ENCODE measurements around the gene PTPRM. TPM values are rescaled to one million over a fixed set of nuclear protein-coding genes. Genes with fewer than 3 reads are reported as not detected.

PTPRM gene
- total RNA-seq, 1 experiment from 2014 or later, result 28.8 TPM

DNA sequence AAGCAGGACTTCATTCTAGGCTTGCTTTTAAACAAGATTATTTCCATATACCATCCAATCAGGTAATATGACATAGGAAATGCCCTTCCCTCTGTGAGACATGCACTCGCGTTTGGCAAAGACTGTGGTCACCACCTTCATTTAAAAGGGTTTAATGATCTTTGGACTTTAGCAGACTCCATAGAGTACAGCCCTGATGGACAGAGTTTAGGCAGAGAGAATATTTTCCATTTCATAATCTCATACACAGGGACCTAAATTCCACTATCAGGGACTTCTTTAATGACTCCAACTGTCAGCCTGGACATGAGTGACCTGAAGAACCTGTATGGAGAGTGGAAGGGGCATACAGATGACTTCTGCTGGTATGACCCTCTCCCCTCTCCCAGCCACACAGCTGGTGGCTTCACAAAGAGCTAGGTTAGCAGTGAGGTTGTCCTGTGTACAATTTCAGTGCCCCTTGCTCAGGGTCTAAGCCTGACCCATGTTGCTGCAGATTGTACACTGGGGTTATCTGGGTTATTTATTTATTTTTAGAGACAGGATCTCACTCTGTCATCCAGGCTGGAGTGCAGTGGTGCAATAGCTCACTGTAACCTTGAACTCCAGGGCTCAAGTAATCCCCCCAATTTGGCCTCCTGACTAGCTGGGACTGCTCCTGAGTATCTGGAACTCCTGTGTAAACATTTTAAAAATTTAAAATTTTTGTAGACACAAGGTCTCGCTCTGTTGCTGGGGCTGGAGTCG is 59.2 kb downstream of the PTPRM start:
- no peak for DNase-seq (ENCODE audit: low read depth)

DNA sequence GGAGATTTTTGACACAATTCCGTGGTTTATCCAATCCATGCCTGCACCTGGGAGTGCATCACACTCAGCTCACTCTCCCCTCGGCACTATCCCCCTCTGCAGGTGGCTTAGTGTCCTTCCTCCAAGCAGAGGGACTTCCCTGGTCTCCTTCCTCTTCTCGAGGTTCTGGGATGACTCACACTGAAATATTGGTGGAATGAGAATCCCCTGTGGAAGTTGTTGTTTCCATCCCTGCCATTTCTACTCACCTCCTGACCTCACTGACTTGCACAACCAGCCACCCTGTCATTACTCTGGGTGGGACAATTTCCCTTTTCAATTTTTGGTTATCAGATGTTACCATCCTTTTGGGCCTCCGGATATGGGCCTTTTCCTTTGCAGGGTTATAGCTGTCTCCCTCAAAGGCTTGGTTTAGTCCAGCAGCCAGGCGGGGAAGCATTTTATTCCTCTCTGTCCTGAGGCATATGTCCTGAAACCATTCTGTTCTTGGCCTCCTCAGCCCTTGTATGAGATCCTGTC is 59.9 kb downstream of the PTPRM start:
- peak; percentile 90 for DNase-seq (ENCODE audit: low read depth)

DNA sequence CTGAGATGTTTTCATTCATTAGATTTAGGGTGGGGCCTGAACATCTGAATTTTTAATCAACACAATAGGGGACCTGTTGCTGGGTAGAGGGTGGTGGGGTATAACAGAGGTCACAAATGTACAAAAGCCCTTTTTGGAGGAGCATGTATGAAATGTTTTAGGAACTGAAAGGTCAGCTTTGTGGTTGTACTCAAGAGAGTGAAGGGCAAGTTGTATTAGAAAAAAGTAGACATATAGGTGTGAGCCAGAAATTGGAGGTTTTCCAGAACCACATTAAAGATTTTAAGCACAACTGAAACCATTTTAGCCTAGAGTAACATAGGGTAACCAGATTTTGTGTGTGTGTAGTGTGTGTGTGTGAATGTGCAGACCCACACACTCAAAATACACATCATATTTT is 62.3 kb downstream of the PTPRM start:
- DNase-seq (ENCODE audit: low read depth), result no peak

DNA sequence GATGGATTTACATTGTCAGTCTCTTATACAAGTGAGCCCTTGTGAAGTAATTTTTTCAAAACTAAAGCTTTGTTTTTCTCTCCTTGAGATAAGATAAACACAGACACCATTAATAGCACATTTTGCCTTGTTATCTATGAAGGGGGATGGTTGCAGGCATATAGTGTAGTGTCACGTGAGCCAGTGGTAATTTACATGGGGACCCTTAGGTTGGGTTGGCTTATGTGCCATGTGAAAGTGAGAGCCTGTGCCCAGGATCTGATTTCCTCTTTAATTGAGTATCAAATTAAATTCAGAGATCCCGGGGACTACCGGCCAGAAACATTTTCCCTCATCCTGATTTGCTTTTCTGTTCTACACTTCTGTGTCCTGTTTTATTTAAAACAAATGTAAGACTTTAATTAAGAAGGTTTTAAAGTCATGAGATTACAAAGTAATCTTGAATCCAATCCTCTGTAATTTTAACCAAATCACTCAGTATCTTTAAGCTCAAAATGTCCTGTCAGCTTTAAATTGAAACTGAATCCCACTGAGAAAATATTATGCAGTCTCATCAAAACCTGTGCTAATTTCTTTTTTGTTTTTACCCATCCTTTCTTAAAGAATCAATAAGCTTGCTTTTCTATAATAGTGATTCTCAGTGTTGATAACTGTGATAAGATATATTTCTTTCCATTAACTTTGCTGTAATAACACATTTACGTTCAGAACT is 63.8 kb downstream of the PTPRM start:
- no peak for DNase-seq (ENCODE audit: low read depth)

DNA sequence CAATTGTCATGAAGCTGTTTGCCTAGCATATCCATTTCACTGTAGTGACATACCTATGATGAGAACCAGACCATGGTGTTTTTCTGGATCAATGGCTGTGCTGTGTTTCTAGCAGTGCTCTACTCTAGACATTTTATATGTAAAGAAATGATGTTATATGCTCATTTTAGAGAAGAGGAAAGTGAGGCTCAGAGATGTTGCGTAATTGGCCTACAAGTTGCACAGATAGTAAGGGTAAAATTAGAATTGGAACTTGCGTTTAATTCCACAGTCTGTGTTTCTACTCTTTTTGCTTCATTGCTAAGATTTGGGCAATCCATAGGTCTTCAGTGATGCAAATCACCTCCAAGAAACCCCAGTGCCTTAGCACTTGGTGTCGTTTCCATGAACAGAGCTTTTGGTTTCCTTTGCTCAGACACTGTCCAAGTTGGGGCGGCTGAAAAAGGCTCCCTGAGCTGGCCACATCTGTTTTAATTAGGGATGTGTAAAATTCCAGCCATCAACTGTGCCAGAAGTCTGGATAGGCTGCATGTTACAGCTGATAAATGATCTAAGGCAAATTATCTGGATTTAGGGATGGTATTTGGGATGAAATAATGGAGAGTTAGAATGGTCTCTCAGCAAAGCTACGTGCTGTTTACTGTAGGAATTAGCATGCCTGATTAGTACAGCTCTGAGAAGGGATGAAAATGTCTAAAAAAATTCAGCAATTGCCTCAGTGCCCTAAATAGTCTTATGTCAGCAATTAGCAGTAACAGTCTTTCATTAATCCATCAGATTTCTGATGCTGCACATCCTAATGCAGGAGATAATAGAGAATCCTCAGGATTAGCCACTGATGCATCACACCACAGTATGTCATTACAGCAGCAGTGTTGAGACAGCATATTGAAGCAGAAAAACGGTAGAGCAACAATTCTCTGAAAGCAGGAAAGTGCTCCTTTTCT is 65.3 kb downstream of the PTPRM start:
- DNase-seq (ENCODE audit: low read depth), result no peak

DNA sequence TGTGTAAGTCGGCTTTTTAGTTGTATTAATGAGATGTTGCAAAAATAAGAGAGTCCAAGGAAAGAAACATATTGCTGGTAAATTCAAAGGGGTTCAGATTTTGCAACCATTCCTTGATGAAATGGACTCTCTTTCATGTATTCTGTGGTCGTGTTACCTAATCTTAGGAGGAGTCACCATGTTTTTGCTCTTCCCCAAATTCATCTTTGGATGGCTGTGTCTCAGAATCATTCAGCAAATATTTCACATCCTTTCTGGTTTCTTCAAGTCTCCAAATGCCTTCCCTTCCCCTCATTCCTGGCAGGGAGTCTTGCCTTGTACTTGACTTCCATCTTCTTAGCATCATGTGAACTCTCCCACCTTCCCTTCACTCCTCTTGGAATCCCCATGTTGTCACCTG is 66.1 kb downstream of the PTPRM start:
- no peak for DNase-seq (ENCODE audit: low read depth)

DNA sequence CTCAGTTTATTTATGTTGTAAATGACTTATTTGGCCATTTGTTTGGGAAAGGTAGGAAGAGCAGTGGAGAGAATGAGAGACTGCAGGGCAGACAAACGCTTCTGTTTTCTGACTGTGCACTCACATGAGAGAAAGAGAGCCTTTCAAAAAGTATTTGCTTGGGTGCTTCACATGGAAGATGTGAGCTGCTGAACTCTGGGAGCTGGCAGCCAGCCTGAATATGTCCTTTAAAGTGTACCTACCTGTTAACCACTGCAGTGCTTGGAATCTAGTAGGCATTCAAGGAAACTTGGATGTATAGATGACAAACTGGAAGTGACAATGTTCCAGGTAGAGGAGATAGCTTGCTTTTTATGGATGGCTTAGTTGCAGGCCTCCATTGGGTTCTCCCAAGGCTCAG is 68.8 kb downstream of the PTPRM start:
- DNase-seq (ENCODE audit: low read depth), result no peak

DNA sequence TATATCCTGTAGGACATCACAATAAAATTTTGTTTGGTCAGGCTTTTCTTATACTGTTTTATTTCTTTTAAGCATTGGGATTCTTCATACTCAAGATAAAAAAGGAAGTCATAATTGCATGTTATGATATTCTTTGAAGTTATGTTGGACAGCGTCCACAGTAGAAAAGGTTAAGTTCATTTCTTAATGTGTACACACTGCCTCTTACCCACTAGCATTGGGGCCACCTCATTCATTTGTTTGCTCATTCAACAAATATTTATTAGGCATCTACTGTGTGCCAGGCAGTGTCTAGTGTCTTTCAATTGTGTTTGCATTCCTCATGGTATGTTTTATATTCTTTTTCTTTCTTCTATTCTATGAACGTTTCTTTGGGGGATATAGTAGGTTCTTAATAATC is 70.2 kb downstream of the PTPRM start:
- no peak for DNase-seq (ENCODE audit: low read depth)

DNA sequence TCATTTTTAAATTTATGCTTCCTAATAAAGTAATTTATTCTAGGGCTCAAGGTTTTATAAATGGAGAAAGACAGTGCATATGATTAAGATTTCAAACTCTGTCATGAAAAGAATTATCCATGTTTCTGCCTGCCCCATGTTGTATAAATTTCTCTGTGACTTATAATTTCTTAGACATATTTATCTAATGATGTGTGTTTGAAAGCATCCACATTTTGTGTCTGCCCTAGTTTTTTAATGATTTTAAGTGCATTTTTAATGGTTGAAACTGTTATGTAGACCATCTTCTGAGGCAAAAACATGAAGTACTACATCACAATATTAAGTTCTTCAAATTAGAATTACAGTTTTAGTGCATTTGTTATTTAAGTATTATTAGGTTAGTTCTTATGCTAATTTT is 71.2 kb downstream of the PTPRM start:
- no peak for DNase-seq (ENCODE audit: low read depth)

DNA sequence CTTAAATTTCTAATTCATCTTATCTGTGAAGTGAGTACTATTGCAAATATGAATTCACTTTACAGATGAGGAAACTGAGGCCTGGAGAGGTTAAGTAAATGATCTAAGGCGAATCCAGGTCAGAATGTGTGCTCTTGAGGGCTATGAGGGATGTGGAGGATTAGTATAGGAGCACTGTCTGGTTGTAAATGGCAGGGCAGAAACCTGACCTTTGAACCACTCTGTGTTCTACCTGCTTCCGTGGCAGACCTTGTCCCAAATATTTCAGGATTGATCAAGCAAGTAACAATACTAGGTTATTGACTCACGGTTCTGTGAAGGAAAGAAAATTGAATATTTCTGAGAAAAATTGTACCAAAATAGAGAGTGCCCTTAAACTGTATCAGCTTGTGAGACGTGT is 74.7 kb downstream of the PTPRM start:
- no peak for DNase-seq (ENCODE audit: low read depth)

DNA sequence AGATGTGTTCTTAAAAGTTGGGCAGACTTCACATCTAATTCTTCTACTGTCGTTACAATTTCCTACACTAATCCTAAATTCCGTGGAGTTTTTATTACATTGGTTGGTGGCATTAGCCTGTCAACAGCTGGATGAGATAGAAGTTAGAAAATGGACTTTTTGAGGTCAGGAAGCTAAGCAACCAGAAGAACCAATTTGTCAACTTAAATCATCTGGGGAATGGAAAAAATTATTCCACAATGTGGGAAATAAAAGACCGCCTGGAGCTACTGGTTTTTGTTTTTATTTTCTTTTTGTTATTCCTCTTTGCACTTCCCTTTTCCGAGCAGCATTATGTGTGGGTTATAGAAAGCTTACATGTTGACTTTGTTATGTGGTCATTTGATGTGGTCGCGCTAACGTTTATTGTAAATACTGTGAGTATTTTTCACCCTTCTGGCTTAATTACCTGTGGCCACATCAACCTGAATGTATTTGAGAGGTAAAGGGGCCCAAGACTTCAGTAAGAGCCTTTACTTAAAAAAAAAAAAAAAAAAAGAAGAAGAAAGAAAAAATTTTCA is 75.3 kb downstream of the PTPRM start:
- no peak for DNase-seq (ENCODE audit: low read depth)

DNA sequence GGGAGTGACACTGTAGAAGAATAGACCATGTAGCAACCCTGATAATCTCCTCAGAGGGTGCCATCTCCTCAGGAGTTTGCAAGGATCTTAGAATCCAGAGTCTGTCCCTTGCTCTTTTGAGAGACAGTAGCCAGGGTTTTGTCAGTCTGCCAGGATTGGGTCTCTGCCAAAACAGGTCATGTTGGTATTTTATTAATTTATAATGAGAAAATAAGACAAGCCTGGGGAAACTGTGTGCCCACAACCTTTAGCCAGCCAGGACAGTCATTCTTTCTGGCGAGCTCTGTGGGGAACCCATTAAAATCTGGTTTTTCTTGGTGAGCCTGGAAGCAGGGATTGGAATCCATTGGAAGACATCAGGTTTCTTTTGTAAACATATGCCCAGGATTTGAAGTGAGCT is 78.6 kb downstream of the PTPRM start:
- DNase-seq (ENCODE audit: low read depth), result no peak

DNA sequence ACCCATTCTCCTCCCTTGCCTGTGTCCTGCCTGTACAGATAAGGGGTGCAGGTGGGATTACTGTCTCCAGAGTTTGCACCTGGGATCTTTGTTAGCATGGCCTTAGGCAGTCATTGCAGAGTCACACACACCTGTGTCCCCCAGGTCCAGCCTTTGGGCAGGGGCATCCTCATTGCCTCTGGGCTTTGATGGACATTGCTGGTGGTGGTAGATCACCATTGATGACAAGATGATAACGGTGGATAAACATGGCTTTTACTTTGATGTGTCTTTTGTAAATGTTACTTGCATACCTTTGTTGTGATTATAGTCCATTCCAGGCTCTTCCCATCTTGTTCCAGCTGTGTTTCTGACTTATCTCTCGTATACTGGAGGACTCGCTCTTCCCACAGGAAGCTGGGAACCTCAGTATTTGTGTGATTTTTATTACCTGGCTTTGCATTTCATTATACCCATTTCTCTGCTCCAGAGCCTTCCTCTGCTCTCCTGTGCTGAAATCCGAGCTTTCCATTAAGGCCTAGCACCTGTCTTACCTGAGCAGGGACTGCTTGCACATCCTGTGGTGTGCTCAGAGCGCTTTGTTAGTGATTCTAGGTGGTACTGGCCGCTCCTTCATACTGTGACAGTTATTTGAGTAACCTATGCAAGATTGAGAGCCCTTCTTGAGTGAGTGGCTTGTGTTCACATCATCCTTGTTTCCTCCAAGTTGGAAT is 79.2 kb downstream of the PTPRM start:
- DNase-seq (ENCODE audit: low read depth), result no peak

DNA sequence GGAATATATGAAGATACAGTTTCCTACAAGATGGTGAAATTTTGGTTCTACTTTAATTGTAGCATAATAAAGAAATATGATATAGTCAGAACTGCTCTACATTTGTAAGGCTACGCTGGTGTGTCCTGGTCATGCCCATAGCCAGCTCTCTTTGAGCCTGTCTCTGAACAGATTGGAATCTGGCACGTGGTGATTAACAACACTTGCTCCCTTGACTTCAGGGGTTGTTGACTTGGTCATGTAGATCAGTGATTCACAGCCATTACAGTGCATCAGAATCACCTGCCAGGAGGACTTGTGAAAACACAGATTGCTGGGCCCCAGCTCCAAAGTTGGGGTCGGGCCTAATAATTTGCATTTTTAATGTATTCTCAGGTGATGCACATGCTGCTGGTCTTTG is 80.4 kb downstream of the PTPRM start:
- no peak for DNase-seq (ENCODE audit: low read depth)

DNA sequence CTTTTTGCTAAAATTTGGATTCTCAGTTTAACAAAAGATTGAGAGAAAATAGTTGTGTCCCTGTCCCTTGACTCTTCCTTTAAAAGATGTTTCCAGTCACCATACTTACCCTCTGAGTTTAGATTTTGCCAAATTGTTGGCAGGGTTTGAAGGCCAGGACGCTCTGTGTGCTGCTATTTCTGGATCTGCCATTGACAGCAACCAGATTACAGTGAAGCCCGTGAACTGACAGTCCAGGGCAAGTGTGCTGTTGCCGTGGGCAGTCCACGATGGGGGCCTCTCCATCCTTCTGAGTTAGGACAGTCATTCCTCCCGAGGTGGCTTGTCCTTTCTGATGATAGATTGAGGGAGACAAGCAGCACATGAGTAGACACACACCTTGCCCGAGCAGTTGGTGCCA is 89.9 kb downstream of the PTPRM start:
- DNase-seq (ENCODE audit: low read depth), result no peak

DNA sequence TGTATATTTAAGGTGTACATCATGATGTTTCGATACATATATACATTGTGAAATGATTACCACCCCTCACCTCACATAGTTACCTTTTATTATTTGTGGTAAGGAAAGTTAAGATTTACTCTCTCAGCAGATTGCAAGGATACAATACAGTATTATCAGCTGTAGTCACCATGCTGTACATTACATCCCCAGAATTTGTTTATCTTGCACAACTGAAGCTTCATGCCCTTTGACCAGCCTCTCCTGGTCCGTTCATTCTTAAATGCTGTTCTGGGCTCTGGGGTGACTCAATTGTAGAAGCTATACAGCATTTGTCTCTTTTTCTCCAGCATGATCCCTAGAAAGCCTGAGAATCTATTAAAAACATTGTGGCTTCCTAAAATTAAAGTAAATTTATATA is 90.8 kb downstream of the PTPRM start:
- DNase-seq (ENCODE audit: low read depth), result no peak

DNA sequence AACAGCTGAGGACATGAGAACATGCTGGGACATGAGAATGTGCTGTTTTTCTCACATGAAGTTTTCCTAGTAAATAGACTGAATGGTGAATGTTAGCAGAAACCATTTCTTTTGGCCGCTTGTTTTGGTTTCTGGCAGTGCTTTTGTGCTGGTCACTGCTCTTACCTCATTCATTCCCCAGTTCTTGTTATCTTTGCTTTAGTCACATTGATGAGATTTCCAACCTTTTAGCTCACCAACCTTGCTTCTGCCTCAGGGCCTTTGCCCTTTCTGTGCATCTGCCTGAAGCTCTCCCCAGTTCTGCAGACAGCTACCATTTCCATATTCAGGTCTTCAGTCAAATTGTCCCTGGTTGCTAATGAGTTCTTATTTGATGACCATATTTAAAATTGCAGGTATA is 91.6 kb downstream of the PTPRM start:
- no peak for DNase-seq (ENCODE audit: low read depth)

DNA sequence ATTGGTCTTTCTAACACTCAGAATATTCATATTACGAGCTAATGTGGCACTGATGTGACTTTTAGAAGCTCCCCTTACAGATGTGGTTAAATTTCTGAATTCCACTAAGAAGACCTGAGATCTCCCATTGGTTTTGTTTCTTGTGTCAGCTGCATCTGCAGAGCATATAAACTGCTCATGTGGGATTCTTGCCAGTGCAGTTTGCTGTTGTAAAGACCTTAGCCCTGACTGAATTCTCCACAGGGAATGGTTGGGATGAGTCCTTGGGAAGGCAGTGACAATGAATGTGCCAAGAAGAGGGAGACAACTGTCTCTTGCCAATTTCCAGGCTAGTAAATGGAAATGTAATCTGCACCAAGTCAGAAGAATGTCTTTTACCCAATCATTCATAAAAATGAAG is 94.1 kb downstream of the PTPRM start:
- DNase-seq (ENCODE audit: low read depth), result no peak

DNA sequence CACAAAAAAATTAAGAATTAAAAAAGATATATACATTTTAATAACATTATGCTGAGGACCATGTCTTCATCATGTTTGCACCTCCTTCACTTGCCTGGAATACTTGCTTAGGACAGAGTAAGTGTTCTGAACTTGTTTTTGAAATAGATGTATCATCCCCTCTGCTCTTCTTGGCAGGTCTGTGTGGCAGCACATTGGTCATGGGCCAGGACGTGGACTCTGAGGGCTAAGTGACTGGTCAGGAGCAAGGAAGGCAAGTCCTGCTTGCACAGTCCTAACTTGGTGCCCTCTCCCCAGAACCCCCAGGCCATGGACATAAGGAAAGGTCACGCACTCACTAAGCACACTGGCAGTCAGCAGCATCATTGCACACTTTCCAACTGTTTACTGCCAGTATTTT is 95.8 kb downstream of the PTPRM start:
- no peak for DNase-seq (ENCODE audit: low read depth)

DNA sequence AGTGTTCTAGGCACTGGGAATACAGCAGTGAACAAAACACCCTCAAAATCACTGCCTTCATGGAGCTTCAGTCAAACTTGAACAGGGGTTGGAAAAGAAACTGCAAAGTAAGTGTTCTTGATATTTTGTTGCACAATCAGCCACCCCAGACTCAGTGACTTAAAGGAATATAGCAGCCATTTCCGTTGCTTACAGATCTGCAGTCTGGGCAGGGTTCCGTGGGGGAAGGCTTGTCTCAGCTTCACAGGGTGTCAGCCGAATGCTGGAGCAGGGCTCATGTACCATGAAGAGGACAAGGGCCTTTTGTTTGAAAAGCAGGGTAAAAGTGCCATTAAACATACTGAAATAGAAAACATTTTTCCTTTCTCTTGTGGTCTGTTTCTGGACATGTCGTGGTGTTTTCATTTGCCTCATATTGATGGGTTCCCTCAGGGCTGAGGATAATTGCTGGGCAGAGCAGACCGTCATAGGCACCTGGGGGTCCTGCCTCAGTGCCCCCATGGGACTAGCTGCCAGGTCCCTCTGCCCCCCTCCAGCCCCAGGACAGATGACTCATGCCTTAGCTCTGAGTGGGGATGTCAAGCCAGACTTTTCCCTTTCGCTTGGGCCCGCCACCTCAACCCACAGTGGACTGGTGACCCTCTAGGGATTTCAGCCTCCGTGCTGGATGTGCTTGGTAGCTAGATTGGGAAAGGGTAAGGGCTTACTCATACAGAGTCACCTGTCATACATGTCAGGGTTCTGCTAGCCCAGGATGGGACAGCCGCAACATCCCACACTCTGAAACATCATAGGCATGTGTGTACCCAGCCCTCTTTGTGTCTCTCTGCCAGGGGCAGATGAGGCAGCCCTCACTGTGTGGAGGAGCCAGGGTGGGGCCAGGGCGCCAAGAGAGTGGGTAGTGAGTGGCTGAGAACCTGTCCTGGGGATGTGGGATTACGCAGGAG is 96.5 kb downstream of the PTPRM start:
- DNase-seq (ENCODE audit: low read depth), result no peak

All from HT1080 (cell line).